ENCODE measurements around the gene PDSS2.

The PDSS2 gene

GRCh38 chr6:107360476-107360875, 98.9 kb downstream of the PDSS2 start:
- no peaks in the 10 kb centered on the region for H3K4me1 ChIP-seq (ENCODE audit: control insufficient read depth, insufficient read depth, low read length, poor library complexity, severe bottlenecking)
- WGBS, 2 experiments (ENCODE audit: insufficient coverage in 2 of 2), result 80% methylated on average over 1 of the region's 2 CpGs; no CpG with 5 or more reads in 1 of the 2 experiments
- H3K9me3 ChIP-seq (ENCODE audit: control insufficient read depth, low read length), result no peaks in the 10 kb centered on the region
- H3K27ac ChIP-seq (ENCODE audit: low read depth, low read length, severe bottlenecking), result no peak overlapping the region
- no peak overlapping the region for H3K4me3 ChIP-seq (ENCODE audit: extremely low read depth, insufficient read depth, low read length, poor library complexity, severe bottlenecking)
- H3K36me3 ChIP-seq (ENCODE audit: control insufficient read depth, insufficient read depth, low read length), result no peaks in the 10 kb centered on the region

GRCh38 chr6:107357842-107358241, 101.5 kb downstream of the PDSS2 start:
- Histone ChIP-seq H3K36me3 (ENCODE audit: control insufficient read depth, insufficient read depth, low read length) (no peaks in the 10 kb centered on the region), H3K4me3 (ENCODE audit: extremely low read depth, insufficient read depth, low read length, poor library complexity, severe bottlenecking) (no peak overlapping the region), H3K27ac (ENCODE audit: low read depth, low read length, severe bottlenecking) (no peak overlapping the region), H3K4me1 (ENCODE audit: control insufficient read depth, insufficient read depth, low read length, poor library complexity, severe bottlenecking) (no peaks in the 10 kb centered on the region), H3K9me3 (ENCODE audit: control insufficient read depth, low read length) (no peaks in the 10 kb centered on the region)
- WGBS, 2 experiments (ENCODE audit: insufficient coverage in 2 of 2), result no CpG with 5 or more reads among the region's 2 CpGs

- Histone ChIP-seq H3K4me1 (ENCODE audit: control insufficient read depth, insufficient read depth, low read length, poor library complexity, severe bottlenecking) (no peaks in the 10 kb centered on the region), H3K9me3 (ENCODE audit: control insufficient read depth, low read length) (no peaks in the 10 kb centered on the region), H3K27ac (ENCODE audit: low read depth, low read length, severe bottlenecking) (no peak overlapping the region), H3K36me3 (ENCODE audit: control insufficient read depth, insufficient read depth, low read length) (no peaks in the 10 kb centered on the region), H3K4me3 (ENCODE audit: extremely low read depth, insufficient read depth, low read length, poor library complexity, severe bottlenecking) (no peak overlapping the region)
- WGBS, 2 experiments (ENCODE audit: insufficient coverage in 2 of 2), result 80% methylated on average over 1 of the region's 2 CpGs; no CpG with 5 or more reads in 1 of the 2 experiments
Observed at GRCh38 chr6:107357031-107357430, 102.3 kb downstream of the PDSS2 start.

- H3K36me3 ChIP-seq (ENCODE audit: control insufficient read depth, insufficient read depth, low read length), result no peaks in the 10 kb centered on the region
- no peaks in the 10 kb centered on the region for H3K9me3 ChIP-seq (ENCODE audit: control insufficient read depth, low read length)
- no peak overlapping the region for H3K4me3 ChIP-seq (ENCODE audit: extremely low read depth, insufficient read depth, low read length, poor library complexity, severe bottlenecking)
- no peak overlapping the region for H3K27ac ChIP-seq (ENCODE audit: low read depth, low read length, severe bottlenecking)
- WGBS, 2 experiments (ENCODE audit: insufficient coverage in 2 of 2), result 80 to 83% methylated on average over 1 to 2 of the region's 3 CpGs
- H3K4me1 ChIP-seq (ENCODE audit: control insufficient read depth, insufficient read depth, low read length, poor library complexity, severe bottlenecking), result no peaks in the 10 kb centered on the region
Observed at GRCh38 chr6:107355659-107356058, 103.7 kb downstream of the PDSS2 start.

GRCh38 chr6:107354451-107354850, 104.9 kb downstream of the PDSS2 start:
- Histone ChIP-seq H3K4me3 (ENCODE audit: extremely low read depth, insufficient read depth, low read length, poor library complexity, severe bottlenecking) (no peak overlapping the region), H3K36me3 (ENCODE audit: control insufficient read depth, insufficient read depth, low read length) (no peaks in the 10 kb centered on the region), H3K27ac (ENCODE audit: low read depth, low read length, severe bottlenecking) (no peak overlapping the region), H3K4me1 (ENCODE audit: control insufficient read depth, insufficient read depth, low read length, poor library complexity, severe bottlenecking) (no peaks in the 10 kb centered on the region), H3K9me3 (ENCODE audit: control insufficient read depth, low read length) (no peaks in the 10 kb centered on the region)
- WGBS, 2 experiments (ENCODE audit: insufficient coverage in 2 of 2), result 100% methylated on average over 1 of the region's 2 CpGs

GRCh38 chr6:107353773-107354382, 105.5 kb downstream of the PDSS2 start:
- Histone ChIP-seq H3K9me3 (ENCODE audit: control insufficient read depth, low read length) (no peaks in the 10 kb centered on the region), H3K36me3 (ENCODE audit: control insufficient read depth, insufficient read depth, low read length) (no peaks in the 10 kb centered on the region), H3K27ac (ENCODE audit: low read depth, low read length, severe bottlenecking) (no peak overlapping the region), H3K4me3 (ENCODE audit: extremely low read depth, insufficient read depth, low read length, poor library complexity, severe bottlenecking) (no peak overlapping the region), H3K4me1 (ENCODE audit: control insufficient read depth, insufficient read depth, low read length, poor library complexity, severe bottlenecking) (no peaks in the 10 kb centered on the region)
- WGBS, 2 experiments (ENCODE audit: insufficient coverage in 2 of 2), result no CpG with 5 or more reads among the region's 1 CpG

- H3K4me1 ChIP-seq (ENCODE audit: control insufficient read depth, insufficient read depth, low read length, poor library complexity, severe bottlenecking), result no peaks in the 10 kb centered on the region
- WGBS, 2 experiments (ENCODE audit: insufficient coverage in 2 of 2), result 86% methylated on average over 1 of the region's 1 CpG; no CpG with 5 or more reads in 1 of the 2 experiments
Observed at GRCh38 chr6:107348224-107348623, 111.1 kb downstream of the PDSS2 start.

GRCh38 chr6:107345393-107345792, 114.0 kb downstream of the PDSS2 start:
- Histone ChIP-seq H3K36me3 (ENCODE audit: control insufficient read depth, insufficient read depth, low read length) (no peaks in the 10 kb centered on the region), H3K4me1 (ENCODE audit: control insufficient read depth, insufficient read depth, low read length, poor library complexity, severe bottlenecking) (no peaks in the 10 kb centered on the region), H3K4me3 (ENCODE audit: extremely low read depth, insufficient read depth, low read length, poor library complexity, severe bottlenecking) (no peak overlapping the region), H3K9me3 (ENCODE audit: control insufficient read depth, low read length) (no peaks in the 10 kb centered on the region), H3K27ac (ENCODE audit: low read depth, low read length, severe bottlenecking) (no peak overlapping the region)

More at GRCh38 chr6:107348224-107348623, 111.1 kb downstream of the PDSS2 start:
- no peaks in the 10 kb centered on the region for H3K9me3 ChIP-seq (ENCODE audit: control insufficient read depth, low read length)
- H3K36me3 ChIP-seq (ENCODE audit: control insufficient read depth, insufficient read depth, low read length), result no peaks in the 10 kb centered on the region
- no peak overlapping the region for H3K4me3 ChIP-seq (ENCODE audit: extremely low read depth, insufficient read depth, low read length, poor library complexity, severe bottlenecking)
- no peak overlapping the region for H3K27ac ChIP-seq (ENCODE audit: low read depth, low read length, severe bottlenecking)

- 59 to 100% methylated on average over 1 to 2 of the region's 2 CpGs for WGBS, 2 experiments (ENCODE audit: insufficient coverage in 2 of 2)
- Histone ChIP-seq H3K27ac (ENCODE audit: low read depth, low read length, severe bottlenecking) (no peak overlapping the region), H3K36me3 (ENCODE audit: control insufficient read depth, insufficient read depth, low read length) (no peaks in the 10 kb centered on the region), H3K4me1 (ENCODE audit: control insufficient read depth, insufficient read depth, low read length, poor library complexity, severe bottlenecking) (no peaks in the 10 kb centered on the region), H3K9me3 (ENCODE audit: control insufficient read depth, low read length) (no peaks in the 10 kb centered on the region), H3K4me3 (ENCODE audit: extremely low read depth, insufficient read depth, low read length, poor library complexity, severe bottlenecking) (no peak overlapping the region)
Observed at GRCh38 chr6:107344981-107345380, 114.4 kb downstream of the PDSS2 start.

- no peak overlapping the region for H3K27ac ChIP-seq (ENCODE audit: low read depth, low read length, severe bottlenecking)
- H3K9me3 ChIP-seq (ENCODE audit: control insufficient read depth, low read length), result no peaks in the 10 kb centered on the region
- WGBS, 2 experiments (ENCODE audit: insufficient coverage in 2 of 2), result no CpG with 5 or more reads among the region's 2 CpGs
- H3K4me1 ChIP-seq (ENCODE audit: control insufficient read depth, insufficient read depth, low read length, poor library complexity, severe bottlenecking), result no peaks in the 10 kb centered on the region
- H3K4me3 ChIP-seq (ENCODE audit: extremely low read depth, insufficient read depth, low read length, poor library complexity, severe bottlenecking), result no peak overlapping the region
- no peaks in the 10 kb centered on the region for H3K36me3 ChIP-seq (ENCODE audit: control insufficient read depth, insufficient read depth, low read length)
Observed at GRCh38 chr6:107344383-107344782, 115.0 kb downstream of the PDSS2 start.

GRCh38 chr6:107342144-107342543, 117.2 kb downstream of the PDSS2 start:
- H3K36me3 ChIP-seq (ENCODE audit: control insufficient read depth, insufficient read depth, low read length), result no peaks in the 10 kb centered on the region
- no CpG with 5 or more reads among the region's 2 CpGs for WGBS, 2 experiments (ENCODE audit: insufficient coverage in 2 of 2)

More at GRCh38 chr6:107342144-107342543, 117.2 kb downstream of the PDSS2 start:
- Histone ChIP-seq H3K27ac (ENCODE audit: low read depth, low read length, severe bottlenecking) (no peak overlapping the region), H3K4me1 (ENCODE audit: control insufficient read depth, insufficient read depth, low read length, poor library complexity, severe bottlenecking) (no peaks in the 10 kb centered on the region), H3K9me3 (ENCODE audit: control insufficient read depth, low read length) (no peaks in the 10 kb centered on the region), H3K4me3 (ENCODE audit: extremely low read depth, insufficient read depth, low read length, poor library complexity, severe bottlenecking) (no peak overlapping the region)
